Measurements from ENCODE around the gene S100P. TPM values are rescaled to one million over a fixed set of nuclear protein-coding genes. Genes with fewer than 3 reads are reported as not detected.
"Not testable (repeated sequence)": the region's sequence is repeated elsewhere in the genome, so short reads cannot be mapped to it uniquely, and the experiment has no call there.

Gene S100P
- total and polyA plus RNA-seq, 3 donors from 2014 or later: 0.19 to 3.5 (median 2.1) TPM

- H3K9me3 ChIP-seq: no peaks in the 10 kb centered on the region
- no peaks in the 10 kb centered on the region for H3K27me3 ChIP-seq
- intact Hi-C loops (cut with DNase I; ENCODE audit: low total_unique reads): loop anchor here (5.0 kb wide), 1 partner anchor 148 kb away; no protein-coding TSS in a partner anchor
- H3K27ac ChIP-seq: peak overlapping the region in 1 of 2 donors; percentile 36
- H3K4me1 ChIP-seq: peaks cover 38% of the 10 kb centered on the region
- peak; percentile 70 for DNase-seq
- H3K4me3 ChIP-seq: no peak overlapping the region
- 58 to 72% methylated on average over 7 to 21 of the region's 21 CpGs for WGBS, 2 donors
- TF ChIP-seq CTCF (IDR thresholded peaks at IDR 0.05): no peak
- no peak for TF ChIP-seq POLR2A (IDR thresholded peaks at IDR 0.05)
- H3K36me3 ChIP-seq (ENCODE audit: low read depth, missing control alignments): no peaks in the 10 kb centered on the region
Measured at GRCh38 chr4:6724421-6725111, 30.9 kb downstream of the S100P start.

- peak overlapping the region in 1 of 2 donors; percentile 36 for H3K27ac ChIP-seq
- H3K9me3 ChIP-seq; DNase-seq; H3K4me3 ChIP-seq; H3K36me3 ChIP-seq (ENCODE audit: low read depth, missing control alignments); intact Hi-C loops (cut with DNase I; ENCODE audit: low total_unique reads); H3K27me3 ChIP-seq: not testable (repeated sequence)
- peaks cover 34% of the 10 kb centered on the region for H3K4me1 ChIP-seq
- 86 to 87% methylated on average over 16 of the region's 16 CpGs for WGBS, 2 donors
Measured at GRCh38 chr4:6725427-6725961, 31.8 kb downstream of the S100P start.

- TF ChIP-seq CTCF (IDR thresholded peaks at IDR 0.05) (no peak), POLR2A (IDR thresholded peaks at IDR 0.05) (no peak)
- peaks cover 43% of the 10 kb centered on the region for H3K4me1 ChIP-seq
- H3K36me3 ChIP-seq (ENCODE audit: low read depth, missing control alignments): no peaks in the 10 kb centered on the region
- peak; percentile 81 for DNase-seq
- intact Hi-C loops (cut with DNase I; ENCODE audit: low total_unique reads): no loop called here
- WGBS, 2 donors: 14 to 61% methylated on average over 18 to 30 of the region's 31 CpGs
- peak overlapping the region; percentile 62 to 73 for H3K27ac ChIP-seq
- no peaks in the 10 kb centered on the region for H3K9me3 ChIP-seq
- H3K27me3 ChIP-seq: no peaks in the 10 kb centered on the region
- H3K4me3 ChIP-seq: no peak overlapping the region
Measured at GRCh38 chr4:6727081-6727942, 33.6 kb downstream of the S100P start.

GRCh38 chr4:6727943-6728250 is 34.2 kb downstream of the S100P start:
- intact Hi-C loops (cut with DNase I; ENCODE audit: low total_unique reads): no loop called here

GRCh38 chr4:6728320-6729029 is 34.8 kb downstream of the S100P start:
- Histone ChIP-seq H3K9me3 (no peaks in the 10 kb centered on the region), H3K4me1 (peaks cover 54% of the 10 kb centered on the region), H3K27me3 (no peaks in the 10 kb centered on the region), H3K27ac (peak overlapping the region; percentile 53 to 68), H3K4me3 (no peak overlapping the region), H3K36me3 (ENCODE audit: low read depth, missing control alignments) (no peaks in the 10 kb centered on the region)
- 59 to 69% methylated on average over 13 to 15 of the region's 15 CpGs for WGBS, 2 donors
- peak; percentile 30 for DNase-seq
- TF ChIP-seq POLR2A (IDR thresholded peaks at IDR 0.05): no peak
- no peak for TF ChIP-seq CTCF (IDR thresholded peaks at IDR 0.05)
- intact Hi-C loops (cut with DNase I; ENCODE audit: low total_unique reads): no loop called here

More at GRCh38 chr4:6727943-6728250, 34.2 kb downstream of the S100P start:
- TF ChIP-seq POLR2A (IDR thresholded peaks at IDR 0.05): no peak
- DNase-seq: no peak
- H3K27ac ChIP-seq: peak overlapping the region; percentile 53 to 68
- 59 to 88% methylated on average over 3 of the region's 3 CpGs for WGBS, 2 donors
- no peaks in the 10 kb centered on the region for H3K9me3 ChIP-seq
- no peak overlapping the region for H3K4me3 ChIP-seq
- H3K4me1 ChIP-seq: peaks cover 48% of the 10 kb centered on the region
- no peaks in the 10 kb centered on the region for H3K36me3 ChIP-seq (ENCODE audit: low read depth, missing control alignments)
- H3K27me3 ChIP-seq: no peaks in the 10 kb centered on the region

All from testis (tissue), 3 donors.